ENCODE results near the gene FURIN. TPM values are rescaled to one million over a fixed set of nuclear protein-coding genes. Genes with fewer than 3 reads are reported as not detected.
A peak's percentile ranks its signal among the peaks of the same experiment; 100 is the strongest.

Gene FURIN
- total RNA-seq, 2 experiments from 2014 or later, result 76.9 to 83.7 TPM

DNA sequence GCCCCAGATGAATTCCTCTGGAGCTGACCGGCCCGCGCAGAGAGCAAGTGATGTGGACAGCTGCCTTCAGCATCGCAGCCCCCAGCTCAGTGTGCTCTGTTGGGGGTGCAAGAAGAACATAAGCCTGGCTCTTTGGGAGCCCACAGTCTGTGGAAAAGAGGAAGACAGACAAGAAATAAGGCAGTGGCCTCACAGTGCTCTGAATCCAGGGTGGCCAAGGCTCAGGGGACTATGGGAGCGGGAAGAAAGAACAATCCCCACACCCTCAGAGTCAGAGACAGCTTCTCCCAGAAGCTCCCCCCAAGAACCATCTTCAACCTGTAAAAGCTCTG, 64.2 kb downstream of the FURIN start:
- Mint-ChIP-seq H3K27ac (peak overlapping the region; percentile 99), H3K4me1 (peaks cover 49% of the 10 kb centered on the region)

More for the DNA sequence above, 64.2 kb downstream of the FURIN start:
- H3K36me3 Mint-ChIP-seq, result peaks cover 16% of the 10 kb centered on the region
- no peak for DNase-seq
- peak overlapping the region; percentile 98 for H3K4me3 Mint-ChIP-seq
- H3K27me3 Mint-ChIP-seq, result no peaks in the 10 kb centered on the region
- no peaks in the 10 kb centered on the region for H3K9me3 Mint-ChIP-seq

Other genes starting within 250 kb of the FURIN start
- gene BLM, start 151.2 kb upstream of the FURIN start, total RNA-seq, result 10 to 100 TPM; 47.8 to 49.8 TPM
- 1 to 10 TPM; 2.1 to 2.5 TPM for gene FES, start 15.9 kb downstream of the FURIN start, total RNA-seq
- gene MAN2A2, start 34.7 kb downstream of the FURIN start, total RNA-seq, result 10 to 100 TPM; 69.1 to 74.1 TPM
- 10 to 100 TPM; 38.4 to 44.3 TPM for gene HDDC3, start 64.0 kb downstream of the FURIN start, total RNA-seq
- gene UNC45A, start 66.7 kb downstream of the FURIN start, total RNA-seq, result 10 to 100 TPM; 62.7 to 65.5 TPM
- 10 to 100 TPM; 23.3 to 23.6 TPM for gene RCCD1, start 86.3 kb downstream of the FURIN start, total RNA-seq
- gene PRC1, start 125.9 kb downstream of the FURIN start, total RNA-seq, result 10 to 100 TPM; 89.2 to 90.3 TPM
- gene VPS33B, start 154.0 kb downstream of the FURIN start, total RNA-seq, result 10 to 100 TPM; 17.2 to 23.3 TPM
- under 1 TPM; 0.06 to 0.08 TPM for gene SV2B, start 231.7 kb downstream of the FURIN start, total RNA-seq

All from activated naive CD8-positive, alpha-beta T cell treated with anti-CD3 and anti-CD28 coated beads for 36 hours (primary cell).